GM19438 (cell line): ENCODE results near the gene CFAP46.
"Not testable (repeated sequence)": the region's sequence is repeated elsewhere in the genome, so short reads cannot be mapped to it uniquely, and the experiment has no call there.

ENCODE experiments used
- ATAC-seq: cut with Tn5 transposase; IDR thresholded peaks from one replicate; pipeline ENCODE4 v1.9.1; 2021; ENCODE audit warnings: low read depth; ENCODE audit not compliant: unreplicated experiment

CFAP46 gene

DNA sequence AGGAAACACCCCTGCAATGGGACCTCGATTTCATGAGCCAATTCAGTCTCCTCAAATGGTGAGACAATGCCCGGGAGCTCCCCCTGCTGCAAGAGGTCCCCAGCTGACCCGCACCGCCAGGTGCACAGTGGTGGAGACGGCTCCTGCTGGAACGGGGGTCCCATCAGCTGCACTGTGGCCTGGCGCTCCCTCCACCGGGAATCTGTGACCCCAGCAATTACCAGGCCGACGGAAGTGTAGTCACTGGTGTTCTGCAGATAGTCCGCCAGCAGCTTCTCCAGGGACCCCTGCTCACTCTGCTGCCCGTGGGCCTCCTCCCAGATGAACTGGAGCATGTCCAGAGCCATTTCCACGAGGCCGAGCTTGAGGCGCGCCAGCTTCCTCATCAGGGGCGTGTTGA is 91.5 kb downstream of the CFAP46 start:
- ATAC-seq = no peak

- ATAC-seq = no peak
These were observed 92.1 kb downstream of the CFAP46 start for GRCh38 chr10:132850246-132850645.

- ATAC-seq = no peak
These were observed 92.8 kb downstream of the CFAP46 start for GRCh38 chr10:132849546-132850031.

DNA sequence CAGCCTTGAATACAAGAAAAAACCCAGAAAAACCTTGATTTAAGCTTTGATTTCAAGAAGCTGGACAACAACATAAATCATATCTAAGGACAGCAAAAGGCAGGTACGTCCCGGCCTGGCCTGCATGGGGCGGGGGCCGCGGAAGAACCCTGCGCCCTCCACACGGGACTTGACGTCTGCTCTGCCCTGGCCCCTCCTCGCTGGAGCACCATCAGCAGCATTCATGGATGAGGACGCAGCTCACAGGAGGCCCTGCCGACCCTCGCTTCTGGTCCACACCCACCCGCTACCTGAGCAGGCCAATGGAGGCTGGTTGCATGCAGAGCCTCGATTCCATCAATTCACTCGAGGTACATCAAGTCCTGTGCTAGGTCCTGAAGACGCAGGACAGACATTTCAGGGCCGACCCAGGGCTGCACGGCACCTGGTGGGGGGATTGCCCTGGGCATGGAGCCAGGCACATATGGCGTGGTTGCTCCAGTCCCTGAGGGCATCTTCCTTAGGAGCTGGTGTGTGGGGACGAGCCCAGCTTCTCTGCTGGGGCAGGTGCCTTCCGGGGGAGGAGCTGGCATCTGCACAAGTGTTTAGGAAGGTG is 93.3 kb downstream of the CFAP46 start:
- ATAC-seq = no peak

DNA sequence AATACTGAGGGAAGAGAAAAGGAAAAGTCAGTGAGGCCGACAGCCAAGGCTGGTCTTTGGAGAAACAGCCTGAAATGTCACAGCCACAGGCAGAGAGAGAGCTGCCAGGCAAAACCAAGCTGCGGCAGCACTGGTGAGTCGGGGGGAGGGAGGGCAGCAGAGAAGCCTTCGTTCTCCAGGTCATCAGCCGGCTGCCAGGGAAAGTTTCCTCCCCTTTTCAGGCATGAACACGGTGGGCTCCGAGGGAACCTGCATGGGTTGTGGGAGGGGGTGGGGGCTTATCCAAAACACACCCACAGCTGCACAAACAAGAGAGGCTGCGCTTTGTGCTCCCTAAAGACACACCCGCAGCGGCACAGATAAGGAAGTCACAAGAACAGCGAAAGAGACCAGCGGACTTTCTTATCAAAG is 94.1 kb downstream of the CFAP46 start:
- ATAC-seq = no peak

DNA sequence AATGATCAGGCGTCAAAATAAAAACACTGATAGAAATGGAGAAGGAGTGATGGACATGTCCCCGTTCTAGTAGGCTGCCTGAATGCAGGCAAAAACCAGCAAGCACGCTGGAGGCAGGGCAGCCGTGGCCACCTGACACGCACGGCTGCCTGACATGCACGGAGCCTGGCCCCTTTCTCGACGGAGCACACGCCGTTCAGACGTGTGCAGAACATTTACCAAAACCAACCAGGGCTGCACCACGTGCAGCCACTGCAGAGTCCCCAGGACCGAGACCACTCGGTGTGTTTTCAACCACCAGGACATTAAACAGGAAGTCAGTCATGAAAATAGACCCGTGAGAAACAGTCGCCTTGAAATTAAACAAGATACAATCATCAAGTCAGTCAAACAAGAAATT is 94.5 kb downstream of the CFAP46 start:
- no peak for ATAC-seq

DNA sequence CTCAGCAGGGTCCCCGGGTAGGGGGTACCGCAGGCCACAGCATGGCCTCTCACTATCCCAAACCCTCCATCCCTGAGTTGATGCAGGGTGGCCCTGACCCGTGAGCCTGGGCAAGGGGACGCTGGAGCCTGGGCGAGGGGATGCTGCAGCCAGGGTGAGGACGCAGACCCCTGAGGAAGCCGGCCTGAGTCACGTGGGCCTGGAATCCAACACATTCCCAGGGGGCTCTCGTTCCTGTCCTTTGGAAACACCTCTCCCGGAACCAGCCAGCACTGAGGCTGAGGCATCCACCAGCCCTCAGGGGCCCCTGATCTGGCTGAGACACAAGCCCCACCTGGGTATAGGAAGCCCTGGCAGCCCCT is 95.0 kb downstream of the CFAP46 start:
- no peak for ATAC-seq

DNA sequence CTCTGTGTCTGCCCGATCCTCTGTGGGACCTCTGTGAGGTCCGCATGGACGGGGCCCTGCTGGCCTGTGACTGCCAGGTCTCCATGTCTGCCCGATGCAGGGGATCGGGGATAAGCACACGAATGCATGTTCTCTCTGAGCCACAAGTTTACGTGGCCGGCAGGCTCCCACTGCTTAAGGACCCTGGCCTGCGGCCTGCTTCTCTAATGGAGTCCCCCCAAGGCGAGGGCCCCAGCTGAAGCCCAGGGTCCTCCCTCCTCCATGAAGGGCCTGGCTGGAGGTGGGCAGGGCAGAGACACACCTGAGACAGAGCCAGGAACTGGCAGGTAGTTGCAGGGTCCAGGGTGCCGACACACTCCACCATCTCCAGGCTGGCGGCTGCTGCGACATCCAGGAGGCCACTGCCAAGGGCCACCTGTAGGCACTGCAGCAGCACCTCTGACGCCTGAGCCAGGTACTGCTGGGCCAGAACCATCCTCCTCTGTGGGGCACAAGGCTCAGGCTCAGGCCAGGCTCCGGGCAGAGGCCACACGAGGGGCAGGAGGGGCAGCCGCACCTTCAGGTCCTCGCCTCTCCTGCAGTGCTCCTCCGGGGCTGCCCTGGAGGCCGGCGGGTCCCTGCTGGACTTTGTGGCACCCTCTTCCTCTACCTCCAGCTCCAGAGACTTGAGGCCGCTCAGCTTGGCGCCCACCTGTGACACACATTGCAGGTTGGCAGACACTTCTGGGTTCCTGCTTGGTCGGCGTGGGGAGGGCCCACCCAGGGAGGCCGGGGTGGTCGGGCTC is 95.5 kb downstream of the CFAP46 start:
- no peak for ATAC-seq

- ATAC-seq = no peak
These were observed 96.4 kb downstream of the CFAP46 start for GRCh38 chr10:132845780-132846595.

DNA sequence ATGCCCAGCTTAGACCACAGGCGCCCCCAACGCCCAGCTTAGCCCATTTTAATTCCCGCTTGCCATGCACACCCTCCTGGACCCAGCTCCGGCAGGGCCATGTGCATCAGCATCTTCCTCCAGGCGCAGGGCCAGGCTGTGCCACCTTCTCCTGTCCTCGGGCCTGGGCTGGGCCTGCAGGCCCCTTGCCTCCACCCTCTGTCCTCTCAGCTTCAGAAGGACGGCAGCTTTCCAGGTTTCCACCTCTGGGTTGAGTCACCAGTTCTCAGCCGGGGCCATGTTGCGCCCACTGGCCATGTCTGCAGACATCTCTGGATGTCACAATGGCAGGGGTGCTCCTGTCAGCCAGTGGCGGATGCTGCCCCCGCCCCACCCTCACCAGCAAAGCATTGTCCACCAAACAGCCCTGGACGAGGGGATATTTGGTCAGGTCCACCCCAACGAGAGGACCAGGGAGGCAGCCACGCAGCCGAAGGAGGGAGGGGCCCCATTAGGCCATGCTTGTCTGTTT is 97.3 kb downstream of the CFAP46 start:
- ATAC-seq = no peak

- no peak for ATAC-seq
These were observed 98.1 kb downstream of the CFAP46 start for GRCh38 chr10:132844069-132844809.

DNA sequence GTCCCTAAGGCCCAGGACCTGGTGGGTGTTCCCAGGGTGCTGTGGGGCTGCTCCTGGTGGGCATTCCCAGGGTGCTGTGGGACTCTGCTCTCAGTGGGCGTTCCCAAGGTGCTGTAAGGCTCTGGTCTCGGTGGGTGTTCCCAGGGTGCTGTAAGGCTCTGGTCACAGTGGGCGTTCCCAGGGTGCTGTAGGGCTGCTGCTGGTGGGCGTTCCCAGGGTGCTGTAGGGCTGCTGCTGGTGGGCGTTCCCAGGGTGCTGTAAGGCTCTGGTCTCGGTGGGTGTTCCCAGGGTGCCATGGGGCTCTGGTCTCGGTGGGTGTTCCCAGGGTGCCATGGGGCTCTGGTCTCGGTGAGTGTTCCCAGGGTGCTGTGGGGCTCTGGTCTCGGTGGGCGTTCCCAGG is 99.1 kb downstream of the CFAP46 start:
- ATAC-seq = not testable (repeated sequence)

DNA sequence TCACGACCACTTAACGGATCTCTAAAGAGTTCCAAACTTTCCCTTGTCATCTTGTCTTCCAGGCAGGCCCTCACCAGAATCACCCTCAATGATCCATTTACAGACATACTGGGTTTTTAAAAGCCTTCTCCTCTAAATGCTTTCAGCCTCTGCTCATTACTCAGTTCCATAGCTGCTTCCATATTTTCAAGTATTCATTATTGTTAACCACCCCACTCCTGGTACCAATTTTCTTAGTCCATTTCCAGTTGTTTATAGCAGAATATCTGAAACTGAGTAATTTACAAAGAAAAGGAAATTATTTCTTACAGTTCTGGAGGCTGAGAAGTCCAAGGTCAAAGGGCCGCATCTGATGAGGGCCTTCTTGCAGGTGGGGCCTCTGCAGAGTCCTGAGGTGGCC is 100.0 kb downstream of the CFAP46 start:
- no peak for ATAC-seq

- no peak for ATAC-seq
These were observed 100.8 kb downstream of the CFAP46 start for GRCh38 chr10:132841615-132841975.

GRCh38 chr10:132840698-132841614 is 101.4 kb downstream of the CFAP46 start:
- no peak for ATAC-seq

DNA sequence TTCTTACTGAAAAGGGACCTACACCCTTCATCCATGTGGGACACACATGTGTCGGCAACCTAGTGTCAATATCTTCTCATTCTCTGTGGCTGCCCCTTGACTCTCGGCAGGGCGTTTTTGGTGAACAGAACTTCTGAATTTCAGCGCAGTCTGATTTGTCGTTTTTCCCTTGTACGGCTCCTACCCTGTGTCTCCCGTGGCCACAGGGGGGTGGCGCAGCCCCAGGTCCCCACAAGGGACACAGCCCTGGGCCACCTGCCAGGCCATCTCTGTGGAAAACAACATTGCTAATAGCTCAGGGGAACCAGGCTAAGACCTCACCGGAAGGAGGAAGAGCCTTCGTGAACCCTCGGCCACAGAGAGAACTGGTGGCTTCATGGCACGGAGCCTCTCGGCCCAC is 103.3 kb downstream of the CFAP46 start:
- no peak for ATAC-seq

GRCh38 chr10:132838346-132838970 is 103.9 kb downstream of the CFAP46 start:
- ATAC-seq = no peak

- ATAC-seq = no peak
These were observed 104.5 kb downstream of the CFAP46 start for GRCh38 chr10:132837905-132838304.
